ENCODE measurements around the gene FSD2.
"Not testable (repeated sequence)": the region's sequence is repeated elsewhere in the genome, so short reads cannot be mapped to it uniquely, and the experiment has no call there.

FSD2 gene

GRCh38 chr15:82830427-82831173, 24.7 kb upstream of the FSD2 start:
- no peak for DNase-seq (ENCODE audit: low read depth)

DNA sequence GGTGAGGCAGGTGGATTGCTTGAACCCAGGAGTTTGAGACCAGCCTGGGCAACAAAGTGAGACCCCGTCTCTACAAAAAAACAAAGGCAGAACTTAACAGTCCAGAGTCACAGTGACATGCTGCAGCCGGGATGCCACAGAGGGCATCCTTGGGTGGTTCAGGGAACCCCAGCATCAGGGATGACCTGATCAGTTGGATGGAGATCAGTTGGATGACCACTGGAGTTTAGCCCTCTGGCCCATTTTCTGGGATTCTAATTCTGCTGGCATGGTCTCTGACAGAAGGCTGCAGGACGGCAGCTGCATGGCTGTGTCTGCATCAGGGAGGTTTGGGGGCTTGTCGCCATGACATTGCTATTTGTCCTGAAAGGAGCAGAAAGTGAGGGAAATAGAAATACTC, 23.4 kb upstream of the FSD2 start:
- no peak for DNase-seq (ENCODE audit: low read depth)

- no peak for DNase-seq (ENCODE audit: low read depth)
Observed at GRCh38 chr15:82828075-82828474, 22.2 kb upstream of the FSD2 start.

- no peak for DNase-seq (ENCODE audit: low read depth)
Observed at GRCh38 chr15:82823049-82823448, 17.2 kb upstream of the FSD2 start.

GRCh38 chr15:82821851-82822250, 16.0 kb upstream of the FSD2 start:
- DNase-seq (ENCODE audit: low read depth): not testable (repeated sequence)

GRCh38 chr15:82821396-82821795, 15.5 kb upstream of the FSD2 start:
- not testable (repeated sequence) for DNase-seq (ENCODE audit: low read depth)

DNA sequence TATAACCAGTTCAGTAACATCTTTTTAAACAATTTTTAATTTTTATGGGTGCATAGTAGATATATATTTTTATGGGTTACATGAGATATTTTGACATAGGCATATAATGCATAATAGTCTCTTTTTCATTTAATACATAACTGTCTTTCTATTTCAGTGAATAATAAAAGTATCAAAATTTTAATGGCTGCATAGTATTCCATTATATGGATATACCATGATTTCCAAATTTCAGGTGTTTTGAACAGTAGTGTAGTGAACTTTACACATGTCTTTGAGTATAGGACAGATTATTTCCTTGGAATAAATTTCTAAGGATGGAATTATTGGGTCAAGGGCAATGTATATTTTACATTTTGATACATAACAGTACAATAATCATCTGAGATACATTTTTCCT, 14.3 kb upstream of the FSD2 start:
- DNase-seq (ENCODE audit: low read depth): no peak

GRCh38 chr15:82812994-82813393, 7.1 kb upstream of the FSD2 start:
- DNase-seq (ENCODE audit: low read depth): no peak

GRCh38 chr15:82810890-82811426, 5.1 kb upstream of the FSD2 start:
- no peak for DNase-seq (ENCODE audit: low read depth)

DNA sequence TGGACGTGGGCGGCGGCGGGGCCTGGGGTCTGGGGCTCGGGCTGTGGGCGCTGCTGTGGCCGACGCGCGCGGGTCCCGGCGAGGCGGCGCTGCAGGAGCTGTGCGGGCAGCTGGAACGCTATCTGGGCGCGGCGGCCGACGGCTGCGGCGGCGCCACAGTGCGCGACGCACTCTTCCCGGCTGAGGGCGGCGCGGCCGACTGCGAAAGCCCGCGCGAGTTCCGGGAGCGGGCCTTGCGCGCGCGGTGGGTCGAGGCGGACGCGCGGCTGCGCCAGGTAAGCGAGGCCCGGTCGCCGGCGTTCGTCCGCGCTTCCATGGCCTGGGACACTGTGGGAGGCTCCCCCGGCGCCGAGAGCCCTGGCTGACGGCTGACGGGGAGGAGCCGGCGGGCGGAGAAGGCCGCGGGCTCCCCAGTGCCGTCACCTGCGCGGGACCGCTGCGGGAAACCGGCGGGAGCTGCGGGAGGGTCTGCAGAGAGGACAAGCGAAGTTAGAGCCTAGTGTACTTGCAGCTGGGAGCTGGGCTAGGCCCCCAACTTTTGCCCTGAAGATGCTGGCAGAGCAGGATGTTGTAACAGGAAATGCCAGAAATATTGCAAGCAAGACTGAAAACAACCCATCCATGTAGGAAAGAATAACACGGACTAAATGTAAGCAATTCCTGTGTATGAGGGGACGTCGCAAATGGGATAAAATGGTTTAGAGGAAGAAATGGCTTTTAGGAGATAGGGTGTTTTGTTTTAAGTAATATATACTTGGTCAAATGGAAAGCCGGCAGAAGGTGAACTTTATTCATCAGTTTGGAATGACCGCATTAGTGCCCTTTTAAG, 4.4 kb upstream of the FSD2 start:
- DNase-seq (ENCODE audit: low read depth): no peak

- DNase-seq (ENCODE audit: low read depth): peak; percentile 91
Observed at GRCh38 chr15:82809308-82810060, 3.6 kb upstream of the FSD2 start, which contains the start of gene WHAMM. WHAMM (plus strand) TSS chr15:82809628; CDS start chr15:82809727, 99 bp downstream.

GRCh38 chr15:82808634-82809041, 2.8 kb upstream of the FSD2 start:
- DNase-seq (ENCODE audit: low read depth): no peak

DNA sequence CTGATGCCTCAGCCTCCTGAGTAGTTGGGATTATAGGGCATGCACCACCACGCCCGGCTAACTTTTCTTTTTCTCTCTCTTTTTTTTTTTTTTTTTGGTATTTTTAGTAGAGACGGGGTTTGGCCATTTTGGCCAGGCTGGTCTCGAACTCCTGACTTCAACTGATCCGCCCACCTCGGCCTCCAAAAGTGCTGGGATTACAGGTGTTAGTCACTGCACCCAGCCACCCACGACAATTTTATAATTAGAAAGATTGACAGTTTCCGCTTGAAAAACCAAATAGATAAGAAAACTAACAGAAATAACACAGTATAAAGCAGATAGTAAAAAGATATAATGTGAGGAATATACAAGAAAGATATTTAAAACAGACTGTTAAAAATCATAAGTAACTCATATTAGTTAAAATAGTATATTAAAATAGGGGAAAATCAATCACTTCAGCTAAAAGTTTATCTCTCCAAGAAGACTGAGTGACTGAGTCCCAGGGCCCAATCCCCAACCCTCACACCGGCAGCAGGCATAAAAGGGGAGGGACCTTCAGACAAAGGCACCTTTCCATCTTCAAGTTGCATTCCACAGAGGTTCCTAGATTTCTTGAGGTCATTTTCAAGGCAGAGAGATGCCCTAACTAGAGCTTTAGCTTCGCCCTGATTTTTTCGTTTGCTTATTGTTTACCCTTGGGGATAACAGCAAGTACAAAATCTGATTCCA, 2.2 kb upstream of the FSD2 start:
- no peak for DNase-seq (ENCODE audit: low read depth)

DNA sequence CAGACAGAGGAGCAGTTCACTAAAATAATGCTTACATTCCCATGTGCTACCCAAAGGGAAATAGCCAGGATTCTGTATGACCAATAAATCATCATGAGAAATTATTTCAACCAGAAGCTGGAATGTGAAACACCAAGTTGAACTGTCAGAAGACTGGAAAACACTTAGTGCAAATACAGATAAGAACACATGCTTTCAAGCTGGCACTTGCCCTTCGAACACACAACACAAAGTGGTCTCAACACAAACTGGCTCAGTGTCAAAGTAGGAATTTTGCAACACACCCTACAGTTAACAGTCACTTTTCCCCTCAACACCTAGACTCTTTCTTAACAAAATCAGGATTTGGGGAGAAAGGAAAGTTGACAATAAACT, 1.3 kb downstream of the FSD2 start:
- no peak for DNase-seq (ENCODE audit: low read depth)

- DNase-seq (ENCODE audit: low read depth): no peak
Observed at GRCh38 chr15:82803793-82804574, 1.9 kb downstream of the FSD2 start.

DNA sequence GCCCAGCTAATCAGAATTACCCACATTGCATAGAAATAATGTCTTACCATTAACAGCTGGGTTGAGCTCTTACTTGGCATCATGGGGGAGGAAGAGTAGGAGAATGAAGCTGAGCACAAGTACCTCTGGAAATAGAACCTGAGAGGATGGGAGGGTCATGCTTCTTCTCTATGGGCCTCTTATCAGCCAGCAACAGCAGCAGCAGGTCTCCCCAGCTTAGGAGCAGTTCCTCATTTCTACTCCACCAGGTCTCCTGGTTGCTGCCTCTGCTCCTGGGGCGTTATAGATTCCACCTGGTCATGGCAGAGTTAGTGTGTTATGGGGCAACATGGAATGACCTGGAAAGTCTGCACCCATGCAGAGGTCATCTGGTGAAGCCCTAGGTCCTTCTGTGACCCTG, 3.4 kb downstream of the FSD2 start:
- no peak for DNase-seq (ENCODE audit: low read depth)

DNA sequence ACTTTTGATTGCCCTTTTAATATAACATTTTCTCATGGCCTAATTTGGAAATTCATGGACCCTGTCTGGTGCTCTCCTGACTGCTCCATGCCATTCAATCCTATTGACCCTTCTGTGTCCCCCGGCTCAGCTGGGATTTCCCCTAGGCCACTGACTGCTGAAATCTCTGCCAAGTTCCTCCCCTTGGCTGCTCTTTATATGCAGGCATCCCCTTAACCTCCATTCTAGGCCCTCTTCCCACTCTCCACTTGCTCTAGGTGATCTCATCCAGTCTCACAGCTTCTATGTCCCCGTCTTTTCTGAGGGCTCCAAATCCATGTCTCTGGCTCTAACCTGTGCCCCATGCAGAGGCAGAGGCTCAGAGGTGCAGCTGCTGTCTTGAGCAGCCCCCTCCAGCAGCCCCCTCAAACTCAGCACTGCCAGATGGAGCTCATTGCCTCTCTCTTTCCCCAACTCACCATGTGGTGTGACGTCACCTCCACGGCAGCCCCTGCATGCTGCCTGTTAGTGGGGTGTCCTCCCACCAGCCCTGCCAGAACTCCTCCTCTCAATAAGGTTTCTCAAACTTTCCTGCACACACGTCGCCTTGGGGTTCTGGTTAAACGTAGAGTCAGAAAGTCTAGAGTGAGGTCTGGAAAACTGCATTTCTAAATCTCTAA, 6.6 kb downstream of the FSD2 start:
- DNase-seq (ENCODE audit: low read depth): no peak

GRCh38 chr15:82798531-82799166, 7.2 kb downstream of the FSD2 start:
- no peak for DNase-seq (ENCODE audit: low read depth)

DNA sequence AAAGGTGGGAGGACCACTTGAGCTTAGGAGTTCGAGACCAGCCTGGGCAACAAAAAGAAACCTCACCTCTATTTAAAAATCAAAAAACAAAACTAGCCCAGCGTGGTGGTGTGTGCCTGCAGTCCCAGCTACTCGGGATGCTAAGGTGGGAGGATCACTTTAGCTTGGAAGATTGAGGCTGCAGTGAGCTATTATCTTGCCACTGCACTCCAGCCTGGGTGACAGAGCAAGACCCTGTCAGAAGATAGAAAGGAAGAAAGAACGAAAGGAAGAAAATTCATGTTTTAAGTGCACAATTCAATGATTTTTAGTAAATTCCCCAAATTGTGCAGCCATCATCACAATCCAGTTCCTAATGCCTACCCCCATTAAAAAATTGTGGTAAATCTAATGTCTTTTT, 7.8 kb downstream of the FSD2 start:
- no peak for DNase-seq (ENCODE audit: low read depth)

GRCh38 chr15:82793737-82794136, 12.1 kb downstream of the FSD2 start:
- DNase-seq (ENCODE audit: low read depth): no peak

Data from stimulated activated CD8-positive, alpha-beta memory T cell treated with anti-CD3 and anti-CD28 coated beads, Interleukin-7, amount 100 ng/mL, for 24 hours (primary cell).